ENCODE measurements around the gene TACR1.
"Not testable (repeated sequence)": the region's sequence is repeated elsewhere in the genome, so short reads cannot be mapped to it uniquely, and the experiment has no call there.

TACR1 gene

GRCh38 chr2:75079575-75079974 lies 119.7 kb downstream of the TACR1 start:
- DNase-seq, result no peak

GRCh38 chr2:75077909-75078308 lies 121.4 kb downstream of the TACR1 start:
- DNase-seq, result no peak

- DNase-seq, result peak; percentile 85
These were observed 123.2 kb downstream of the TACR1 start for GRCh38 chr2:75076088-75076487.

- no peak for DNase-seq
These were observed 124.6 kb downstream of the TACR1 start for GRCh38 chr2:75074708-75075107.

- no peak for DNase-seq
These were observed 125.1 kb downstream of the TACR1 start for GRCh38 chr2:75074228-75074627.

GRCh38 chr2:75071766-75072165 lies 127.6 kb downstream of the TACR1 start:
- DNase-seq, result no peak

- DNase-seq, result no peak
These were observed 130.8 kb downstream of the TACR1 start for GRCh38 chr2:75068546-75068945.

GRCh38 chr2:75067506-75067905 lies 131.8 kb downstream of the TACR1 start:
- no peak for DNase-seq

- DNase-seq, result no peak
These were observed 133.0 kb downstream of the TACR1 start for GRCh38 chr2:75066121-75066902.

GRCh38 chr2:75065402-75066008 lies 133.8 kb downstream of the TACR1 start:
- no peak for DNase-seq

- peak; percentile 19 for DNase-seq
These were observed 134.5 kb downstream of the TACR1 start for GRCh38 chr2:75064691-75065396.

GRCh38 chr2:75063906-75064305 lies 135.4 kb downstream of the TACR1 start:
- DNase-seq, result no peak

GRCh38 chr2:75058427-75058826 lies 140.9 kb downstream of the TACR1 start:
- DNase-seq, result no peak

GRCh38 chr2:75057150-75057549 lies 142.2 kb downstream of the TACR1 start:
- not testable (repeated sequence) for DNase-seq

GRCh38 chr2:75055820-75056675 lies 143.3 kb downstream of the TACR1 start:
- DNase-seq, result no peak

- DNase-seq, result no peak
These were observed 144.0 kb downstream of the TACR1 start for GRCh38 chr2:75055142-75055819.

GRCh38 chr2:75054296-75054695 lies 145.0 kb downstream of the TACR1 start:
- DNase-seq, result no peak

- DNase-seq, result peak; percentile 48
These were observed 145.7 kb downstream of the TACR1 start for GRCh38 chr2:75053484-75054112.

GRCh38 chr2:75047992-75048625 lies 151.2 kb downstream of the TACR1 start:
- no peak for DNase-seq

- DNase-seq, result no peak
These were observed 151.9 kb downstream of the TACR1 start for GRCh38 chr2:75047189-75047991.
